Suprapubic skin (tissue), 4 donors: Measurements from ENCODE around the gene MAP1A. TPM values are rescaled to one million over a fixed set of nuclear protein-coding genes. Genes with fewer than 3 reads are reported as not detected.

Experiments
- DNase-seq, 2 donors: peaks; one replicate each; pipeline ENCODE4 v3.0.0-alpha.2; 2019; ENCODE audit warnings: low spot score in 2 of 2
- H3K27ac ChIP-seq: fragments of 200-600 bp; sonication (generic); one replicate; pipeline ENCODE4 v1.5.1; 2019
- H3K27me3 ChIP-seq: fragments of 200-600 bp; sonication (generic); one replicate; pipeline ENCODE4 v1.5.1; 2019
- H3K36me3 ChIP-seq: fragments of 200-600 bp; sonication (generic); one replicate; pipeline ENCODE4 v1.5.1; 2019
- H3K4me1 ChIP-seq: fragments of 200-600 bp; sonication (generic); one replicate; pipeline ENCODE4 v1.5.1; 2019
- H3K4me3 ChIP-seq: fragments of 200-600 bp; sonication (generic); one replicate; pipeline ENCODE4 v1.5.1; 2019; ENCODE audit warnings: mild to moderate bottlenecking
- H3K9me3 ChIP-seq: fragments of 200-600 bp; sonication (generic); one replicate; pipeline ENCODE4 v1.5.1; 2019
- EP300 ChIP-seq: sonication (generic); formaldehyde crosslinking; IDR thresholded peaks from one replicate; pipeline ENCODE4 v1.6.1; 2017; ENCODE audit warnings: antibody characterized with exemption
- POLR2A ChIP-seq, 2 donors: fragments of 450-650 bp; IDR thresholded peaks; one replicate each; pipeline ENCODE4 v1.6.1; 2017; ENCODE audit warnings: antibody characterized with exemption in 2 of 2, mild to moderate bottlenecking in 2 of 2, moderate library complexity in 2 of 2
- POLR2AphosphoS5 ChIP-seq, 3 donors: sonication (generic); formaldehyde crosslinking; IDR thresholded peaks; one replicate each; pipeline ENCODE4 v1.6.1; 2017; ENCODE audit warnings: antibody characterized with exemption in 3 of 3
- WGBS: methylation state at CpG from one replicate; pipeline ENCODE4 v1.1.5; 2018; 5-methylcytosine and 5-hydroxymethylcytosine counted together
- total RNA-seq, 4 donors: library from RNA; depleted of rRNA; stranded (reverse); fragments of >200 nt; gene quantifications; one replicate each; pipeline ENCODE4 v1.1.0, GENCODE V29; 2016
- TF ChIP-seq, protein P1 (sequence below), 2 donors: fragments of 200-600 bp in 1 of 2; fragments of 450-650 bp in 1 of 2; sonication (generic) in 1 of 2; IDR thresholded peaks; one replicate each; pipeline ENCODE4 v1.5.1; 2016 to 2019; ENCODE audit warnings: antibody characterized with exemption in 2 of 2, mild to moderate bottlenecking in 1 of 2, moderate library complexity in 1 of 2

The MAP1A gene
- total RNA-seq, 4 donors from 2014 or later = 2.4 to 5.7 (median 4.0) TPM

DNA sequence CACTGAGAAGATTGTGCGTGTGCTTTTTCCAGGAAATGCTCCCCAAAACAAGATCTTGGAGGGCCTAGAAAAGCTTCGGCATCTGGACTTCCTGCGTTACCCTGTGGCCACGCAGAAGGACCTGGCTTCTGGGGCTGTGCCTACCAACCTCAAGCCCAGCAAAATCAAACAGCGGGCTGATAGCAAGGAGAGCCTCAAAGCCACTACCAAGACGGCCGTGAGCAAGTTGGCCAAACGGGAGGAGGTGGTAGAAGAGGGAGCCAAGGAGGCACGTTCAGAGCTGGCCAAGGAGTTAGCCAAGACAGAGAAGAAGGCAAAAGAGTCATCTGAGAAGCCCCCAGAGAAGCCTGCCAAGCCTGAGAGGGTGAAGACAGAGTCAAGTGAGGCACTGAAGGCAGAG is 4.8 kb downstream of the MAP1A start:
- 79% methylated on average over 8 of the region's 9 CpGs for WGBS
- Histone ChIP-seq H3K4me3 (no peak overlapping the region), H3K27me3 (no peaks in the 10 kb centered on the region), H3K27ac (no peak overlapping the region), H3K36me3 (peaks cover 38% of the 10 kb centered on the region), H3K9me3 (no peaks in the 10 kb centered on the region), H3K4me1 (peaks cover 19% of the 10 kb centered on the region)
- DNase-seq = no peak
- no peak for TF ChIP-seq EP300
- no peak for TF ChIP-seq POLR2AphosphoS5 (IDR thresholded peaks at IDR 0.05)
- TF ChIP-seq, protein P1, sequence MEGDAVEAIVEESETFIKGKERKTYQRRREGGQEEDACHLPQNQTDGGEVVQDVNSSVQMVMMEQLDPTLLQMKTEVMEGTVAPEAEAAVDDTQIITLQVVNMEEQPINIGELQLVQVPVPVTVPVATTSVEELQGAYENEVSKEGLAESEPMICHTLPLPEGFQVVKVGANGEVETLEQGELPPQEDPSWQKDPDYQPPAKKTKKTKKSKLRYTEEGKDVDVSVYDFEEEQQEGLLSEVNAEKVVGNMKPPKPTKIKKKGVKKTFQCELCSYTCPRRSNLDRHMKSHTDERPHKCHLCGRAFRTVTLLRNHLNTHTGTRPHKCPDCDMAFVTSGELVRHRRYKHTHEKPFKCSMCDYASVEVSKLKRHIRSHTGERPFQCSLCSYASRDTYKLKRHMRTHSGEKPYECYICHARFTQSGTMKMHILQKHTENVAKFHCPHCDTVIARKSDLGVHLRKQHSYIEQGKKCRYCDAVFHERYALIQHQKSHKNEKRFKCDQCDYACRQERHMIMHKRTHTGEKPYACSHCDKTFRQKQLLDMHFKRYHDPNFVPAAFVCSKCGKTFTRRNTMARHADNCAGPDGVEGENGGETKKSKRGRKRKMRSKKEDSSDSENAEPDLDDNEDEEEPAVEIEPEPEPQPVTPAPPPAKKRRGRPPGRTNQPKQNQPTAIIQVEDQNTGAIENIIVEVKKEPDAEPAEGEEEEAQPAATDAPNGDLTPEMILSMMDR (IDR thresholded peaks at IDR 0.05) = no peak
- no peak for TF ChIP-seq POLR2A (IDR thresholded peaks at IDR 0.05)

DNA sequence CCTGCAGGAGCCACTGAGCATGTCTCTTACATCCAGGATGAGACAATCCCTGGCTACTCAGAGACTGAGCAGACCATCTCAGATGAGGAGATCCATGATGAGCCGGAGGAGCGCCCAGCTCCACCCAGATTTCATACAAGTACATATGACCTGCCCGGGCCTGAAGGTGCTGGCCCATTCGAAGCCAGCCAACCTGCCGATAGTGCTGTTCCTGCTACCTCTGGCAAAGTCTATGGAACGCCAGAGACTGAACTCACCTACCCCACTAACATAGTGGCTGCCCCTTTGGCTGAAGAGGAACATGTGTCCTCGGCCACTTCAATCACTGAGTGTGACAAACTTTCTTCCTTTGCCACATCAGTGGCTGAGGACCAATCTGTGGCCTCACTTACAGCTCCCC is 6.2 kb downstream of the MAP1A start:
- Histone ChIP-seq H3K9me3 (no peaks in the 10 kb centered on the region), H3K36me3 (peaks cover 38% of the 10 kb centered on the region), H3K4me3 (no peak overlapping the region), H3K27ac (no peak overlapping the region), H3K27me3 (no peaks in the 10 kb centered on the region), H3K4me1 (peaks cover 5% of the 10 kb centered on the region)
- DNase-seq = no peak
- 68% methylated on average over 5 of the region's 7 CpGs for WGBS
- TF ChIP-seq, protein P1 (IDR thresholded peaks at IDR 0.05) = no peak
- TF ChIP-seq POLR2AphosphoS5 (IDR thresholded peaks at IDR 0.05) (no peak), EP300 (no peak), POLR2A (IDR thresholded peaks at IDR 0.05) (no peak)

DNA sequence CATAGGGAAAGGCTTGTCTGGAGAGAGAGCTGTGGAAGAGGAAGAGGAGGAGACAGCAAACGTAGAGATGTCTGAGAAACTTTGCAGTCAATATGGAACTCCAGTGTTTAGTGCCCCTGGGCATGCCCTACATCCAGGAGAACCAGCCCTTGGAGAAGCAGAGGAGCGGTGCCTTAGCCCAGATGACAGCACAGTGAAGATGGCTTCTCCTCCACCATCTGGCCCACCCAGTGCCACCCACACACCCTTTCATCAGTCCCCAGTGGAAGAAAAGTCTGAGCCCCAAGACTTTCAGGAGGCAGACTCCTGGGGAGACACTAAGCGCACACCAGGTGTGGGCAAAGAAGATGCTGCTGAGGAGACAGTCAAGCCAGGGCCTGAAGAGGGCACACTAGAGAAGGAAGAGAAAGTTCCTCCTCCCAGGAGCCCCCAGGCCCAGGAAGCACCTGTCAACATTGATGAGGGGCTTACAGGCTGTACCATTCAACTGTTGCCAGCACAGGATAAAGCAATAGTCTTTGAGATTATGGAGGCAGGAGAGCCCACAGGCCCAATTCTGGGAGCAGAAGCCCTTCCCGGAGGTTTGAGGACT is 6.9 kb downstream of the MAP1A start:
- H3K4me1 ChIP-seq = no peaks in the 10 kb centered on the region
- H3K9me3 ChIP-seq = no peaks in the 10 kb centered on the region
- H3K27ac ChIP-seq = no peak overlapping the region
- no peaks in the 10 kb centered on the region for H3K27me3 ChIP-seq
- no peak for DNase-seq
- H3K4me3 ChIP-seq = no peak overlapping the region
- TF ChIP-seq, protein P1 (IDR thresholded peaks at IDR 0.05) = no peak
- TF ChIP-seq POLR2AphosphoS5 (IDR thresholded peaks at IDR 0.05) (no peak), EP300 (no peak), POLR2A (IDR thresholded peaks at IDR 0.05) (no peak)
- 94% methylated on average over 4 of the region's 4 CpGs for WGBS
- H3K36me3 ChIP-seq = peaks cover 38% of the 10 kb centered on the region

DNA sequence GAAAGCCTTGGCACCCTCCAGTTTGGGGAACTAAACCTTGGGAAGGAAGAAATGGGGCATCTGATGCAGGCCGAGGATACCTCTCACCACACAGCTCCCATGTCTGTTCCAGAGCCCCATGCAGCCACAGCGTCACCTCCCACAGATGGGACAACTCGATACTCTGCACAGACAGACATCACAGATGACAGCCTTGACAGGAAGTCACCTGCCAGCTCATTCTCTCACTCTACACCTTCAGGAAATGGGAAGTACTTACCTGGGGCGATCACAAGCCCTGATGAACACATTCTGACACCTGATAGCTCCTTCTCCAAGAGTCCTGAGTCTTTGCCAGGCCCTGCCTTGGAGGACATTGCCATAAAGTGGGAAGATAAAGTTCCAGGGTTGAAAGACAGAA is 7.7 kb downstream of the MAP1A start:
- no peak overlapping the region for H3K4me3 ChIP-seq
- 81% methylated on average over 4 of the region's 4 CpGs for WGBS
- H3K9me3 ChIP-seq = no peaks in the 10 kb centered on the region
- no peak for TF ChIP-seq POLR2A (IDR thresholded peaks at IDR 0.05)
- TF ChIP-seq, protein P1 (IDR thresholded peaks at IDR 0.05) = no peak
- no peak for TF ChIP-seq EP300
- no peak for TF ChIP-seq POLR2AphosphoS5 (IDR thresholded peaks at IDR 0.05)
- DNase-seq = no peak
- H3K4me1 ChIP-seq = no peaks in the 10 kb centered on the region
- no peaks in the 10 kb centered on the region for H3K27me3 ChIP-seq
- H3K27ac ChIP-seq = no peak overlapping the region
- H3K36me3 ChIP-seq = peaks cover 38% of the 10 kb centered on the region

DNA sequence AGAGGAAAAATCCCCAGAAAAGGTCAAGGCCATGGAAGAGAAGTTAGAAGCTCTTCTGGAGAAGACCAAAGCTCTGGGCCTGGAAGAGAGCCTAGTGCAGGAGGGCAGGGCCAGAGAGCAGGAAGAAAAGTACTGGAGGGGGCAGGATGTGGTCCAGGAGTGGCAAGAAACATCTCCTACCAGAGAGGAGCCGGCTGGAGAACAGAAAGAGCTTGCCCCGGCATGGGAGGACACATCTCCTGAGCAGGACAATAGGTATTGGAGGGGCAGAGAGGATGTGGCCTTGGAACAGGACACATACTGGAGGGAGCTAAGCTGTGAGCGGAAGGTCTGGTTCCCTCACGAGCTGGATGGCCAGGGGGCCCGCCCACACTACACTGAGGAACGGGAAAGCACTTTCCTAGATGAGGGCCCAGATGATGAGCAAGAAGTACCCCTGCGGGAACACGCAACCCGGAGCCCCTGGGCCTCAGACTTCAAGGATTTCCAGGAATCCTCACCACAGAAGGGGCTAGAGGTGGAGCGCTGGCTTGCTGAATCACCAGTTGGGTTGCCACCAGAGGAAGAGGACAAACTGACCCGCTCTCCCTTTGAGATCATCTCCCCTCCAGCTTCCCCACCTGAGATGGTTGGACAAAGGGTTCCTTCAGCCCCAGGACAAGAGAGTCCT is 9.0 kb downstream of the MAP1A start:
- Histone ChIP-seq H3K9me3 (no peaks in the 10 kb centered on the region), H3K27me3 (no peaks in the 10 kb centered on the region), H3K27ac (no peak overlapping the region), H3K4me3 (no peak overlapping the region), H3K36me3 (peaks cover 36% of the 10 kb centered on the region), H3K4me1 (peaks cover 4% of the 10 kb centered on the region)
- DNase-seq = no peak
- TF ChIP-seq POLR2AphosphoS5 (IDR thresholded peaks at IDR 0.05) (no peak), POLR2A (IDR thresholded peaks at IDR 0.05) (no peak), EP300 (no peak)
- TF ChIP-seq, protein P1 (IDR thresholded peaks at IDR 0.05) = no peak
- 87% methylated on average over 8 of the region's 11 CpGs for WGBS
